HG02938 (cell line): ENCODE measurements around the gene PTOV1.
A peak's percentile ranks its signal among the peaks of the same experiment; 100 is the strongest.

ENCODE experiments used
- ATAC-seq: cut with Tn5 transposase; IDR thresholded peaks from one replicate; pipeline ENCODE4 v1.9.1; 2021; ENCODE audit warnings: mild to moderate bottlenecking, moderate library complexity; ENCODE audit not compliant: unreplicated experiment

PTOV1 gene

DNA sequence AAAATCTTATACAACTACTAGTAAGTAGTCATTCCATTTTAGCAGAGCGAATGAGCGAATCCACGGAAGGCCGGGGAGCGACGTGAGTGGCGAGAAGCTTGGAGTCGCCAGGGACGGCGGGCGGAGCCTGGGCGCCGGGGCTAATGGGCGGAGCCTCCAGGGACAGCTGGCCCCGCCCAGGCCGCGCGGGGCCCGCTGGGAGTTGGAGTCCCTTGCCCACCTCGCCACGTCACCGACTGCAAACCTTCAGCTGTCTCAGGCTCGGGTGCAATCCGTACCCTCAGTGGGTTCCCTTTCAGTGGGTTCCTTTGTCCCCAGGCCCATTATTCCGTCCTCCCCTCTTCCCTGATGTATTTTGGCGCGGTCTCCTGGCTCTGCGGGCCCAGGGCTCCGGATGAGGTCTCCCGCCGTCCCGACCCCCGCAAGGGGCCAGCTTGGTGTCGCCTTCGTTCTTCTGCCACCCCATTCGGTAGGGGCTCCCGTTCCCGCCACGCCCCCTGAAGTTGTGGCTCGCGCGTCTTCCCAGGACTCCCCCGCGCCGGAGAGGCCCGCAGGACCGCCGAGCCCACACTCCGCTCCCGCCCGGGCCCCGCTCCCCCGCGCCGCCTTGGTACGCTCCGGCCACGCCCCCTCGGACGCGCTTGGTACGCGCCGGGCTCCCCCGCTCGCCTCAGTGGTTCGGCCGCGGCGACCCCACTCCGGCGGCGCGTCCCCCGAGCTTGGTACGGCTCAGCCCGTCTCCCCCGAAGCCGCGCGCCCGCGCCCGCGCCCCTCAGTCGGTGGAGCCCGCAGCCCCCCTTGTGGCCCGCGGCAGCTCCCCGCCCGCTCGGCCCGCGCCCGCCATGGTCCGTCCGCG, at the start of gene PTOV1:
TSS of gene PTOV1 (plus strand) at position 673 of the 856 bp plus-strand sequence.
- ATAC-seq = peak; percentile 71

DNA sequence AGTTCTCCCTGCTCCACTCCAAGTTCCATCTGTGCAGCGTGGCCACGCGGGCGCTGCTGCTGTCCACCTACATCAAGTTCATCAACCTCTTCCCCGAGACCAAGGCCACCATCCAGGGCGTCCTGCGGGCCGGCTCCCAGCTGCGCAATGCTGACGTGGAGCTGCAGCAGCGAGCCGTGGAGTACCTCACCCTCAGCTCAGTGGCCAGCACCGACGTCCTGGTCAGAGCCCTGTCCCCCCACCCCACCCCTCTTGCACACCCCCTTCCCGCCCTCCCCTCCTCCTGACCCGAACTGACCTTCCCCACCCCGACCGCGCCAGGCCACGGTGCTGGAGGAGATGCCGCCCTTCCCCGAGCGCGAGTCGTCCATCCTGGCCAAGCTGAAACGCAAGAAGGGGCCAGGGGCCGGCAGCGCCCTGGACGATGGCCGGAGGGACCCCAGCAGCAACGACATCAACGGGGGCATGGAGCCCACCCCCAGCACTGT, 49.5 kb upstream of the PTOV1 start:
- ATAC-seq = no peak

DNA sequence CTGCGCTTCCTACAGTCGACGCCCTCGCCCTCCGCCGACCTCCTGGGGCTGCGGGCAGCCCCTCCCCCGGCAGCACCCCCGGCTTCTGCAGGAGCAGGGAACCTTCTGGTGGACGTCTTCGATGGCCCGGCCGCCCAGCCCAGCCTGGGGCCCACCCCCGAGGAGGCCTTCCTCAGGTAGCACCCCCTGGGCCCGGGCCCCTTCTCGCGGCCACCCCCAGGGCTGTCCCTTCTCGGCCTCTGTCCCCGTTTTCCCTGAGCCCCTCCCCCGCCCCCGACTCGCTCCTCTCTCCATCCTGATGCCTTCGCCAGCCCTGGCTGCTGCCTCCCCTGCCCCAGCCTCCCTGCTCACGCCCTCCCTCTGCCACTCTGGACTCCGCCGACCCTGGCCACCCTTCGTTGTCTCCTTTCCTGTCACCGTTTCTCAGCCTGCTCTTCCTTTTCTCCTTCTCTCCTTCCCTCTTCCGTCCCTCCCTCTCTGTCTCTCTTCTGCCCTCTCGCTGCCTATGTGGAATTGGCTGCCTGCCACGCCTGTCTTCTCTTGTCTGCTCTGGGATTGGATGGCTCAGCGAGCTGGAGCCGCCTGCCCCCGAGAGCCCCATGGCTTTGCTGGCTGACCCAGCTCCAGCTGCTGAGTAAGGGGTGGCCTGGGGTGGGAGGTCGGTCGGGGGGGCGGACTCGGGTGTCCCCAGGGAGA, 48.8 kb upstream of the PTOV1 start:
- no peak for ATAC-seq

DNA sequence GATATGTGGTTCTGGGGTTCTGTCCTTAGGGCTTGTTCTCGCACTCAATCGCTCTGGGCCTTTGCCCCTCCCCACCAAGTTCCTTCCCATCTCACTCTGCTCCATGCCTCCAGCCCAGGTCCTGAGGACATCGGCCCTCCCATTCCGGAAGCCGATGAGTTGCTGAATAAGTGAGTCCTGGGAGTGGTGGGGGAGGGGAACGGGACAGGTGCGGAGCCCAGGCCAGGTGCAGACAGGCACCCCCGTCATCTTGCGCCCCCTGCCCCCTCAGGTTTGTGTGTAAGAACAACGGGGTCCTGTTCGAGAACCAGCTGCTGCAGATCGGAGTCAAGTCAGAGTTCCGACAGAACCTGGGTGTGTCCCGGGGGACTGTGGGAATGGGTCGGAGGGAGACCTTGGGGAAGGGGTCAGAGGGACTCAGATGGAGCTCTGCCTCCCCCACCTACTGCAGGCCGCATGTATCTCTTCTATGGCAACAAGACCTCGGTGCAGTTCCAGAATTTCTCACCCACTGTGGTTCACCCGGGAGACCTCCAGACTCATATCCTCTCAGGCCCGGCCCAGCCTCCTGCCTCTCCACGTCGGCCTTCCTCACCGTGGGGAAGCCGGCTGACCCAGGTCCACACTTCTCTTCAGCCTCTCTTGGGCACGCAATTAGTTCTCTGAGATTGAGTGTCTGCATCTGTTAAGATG, 48.0 kb upstream of the PTOV1 start:
- ATAC-seq = no peak

DNA sequence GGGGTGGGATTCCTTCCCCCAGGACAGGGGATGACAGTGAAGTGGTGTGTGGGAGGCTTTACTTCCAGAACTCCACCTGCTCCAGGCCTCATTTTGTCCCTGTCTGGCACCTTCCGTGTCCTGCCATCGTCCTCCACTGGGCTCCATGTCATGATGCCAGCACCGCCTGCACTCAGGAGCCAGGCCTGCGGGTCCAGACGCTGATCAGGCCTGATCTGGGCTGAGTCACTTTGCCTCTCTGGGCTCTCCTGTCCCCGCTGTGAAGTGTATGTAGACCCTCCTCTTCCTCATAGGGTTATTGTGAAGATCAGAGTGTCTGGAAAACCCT, 47.5 kb upstream of the PTOV1 start:
- ATAC-seq = no peak

DNA sequence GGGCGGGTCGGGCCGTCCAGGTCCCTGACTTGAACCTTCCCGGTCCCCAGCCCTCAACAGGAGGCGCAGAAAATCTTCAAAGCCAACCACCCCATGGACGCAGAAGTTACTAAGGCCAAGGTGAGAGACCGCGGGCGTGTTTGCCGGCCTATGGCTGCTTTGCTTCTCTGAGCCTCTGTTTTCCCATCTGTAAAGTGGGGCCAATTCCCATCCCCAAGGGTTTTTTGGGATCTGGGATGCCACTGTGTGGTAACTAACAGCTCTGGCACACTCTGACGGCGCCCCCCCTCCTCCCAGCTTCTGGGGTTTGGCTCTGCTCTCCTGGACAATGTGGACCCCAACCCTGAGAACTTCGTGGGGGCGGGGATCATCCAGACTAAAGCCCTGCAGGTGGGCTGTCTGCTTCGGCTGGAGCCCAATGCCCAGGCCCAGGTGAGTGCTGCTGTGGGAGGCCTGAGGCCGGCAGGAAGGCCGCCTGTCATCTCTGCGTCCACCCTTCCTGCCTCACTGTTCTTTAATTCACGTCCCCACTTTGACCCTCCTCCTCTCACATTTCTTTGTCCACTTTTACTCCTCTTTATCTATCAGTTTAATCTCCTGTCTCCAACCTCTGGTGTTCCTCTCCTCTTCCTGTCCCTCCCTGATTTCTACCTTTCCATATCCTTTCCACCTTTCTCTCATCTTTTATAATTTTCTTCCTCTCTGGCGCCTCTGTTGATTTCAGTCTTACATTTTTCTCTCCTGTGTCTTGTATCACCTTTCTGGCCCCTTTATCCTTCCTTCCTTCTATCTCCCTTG, 44.9 kb upstream of the PTOV1 start:
- ATAC-seq = no peak

DNA sequence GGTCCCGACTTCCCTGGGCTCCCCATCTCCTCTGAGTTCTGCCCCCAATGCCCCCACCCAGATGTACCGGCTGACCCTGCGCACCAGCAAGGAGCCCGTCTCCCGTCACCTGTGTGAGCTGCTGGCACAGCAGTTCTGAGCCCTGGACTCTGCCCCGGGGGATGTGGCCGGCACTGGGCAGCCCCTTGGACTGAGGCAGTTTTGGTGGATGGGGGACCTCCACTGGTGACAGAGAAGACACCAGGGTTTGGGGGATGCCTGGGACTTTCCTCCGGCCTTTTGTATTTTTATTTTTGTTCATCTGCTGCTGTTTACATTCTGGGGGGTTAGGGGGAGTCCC, 44.4 kb upstream of the PTOV1 start:
- ATAC-seq = no peak

DNA sequence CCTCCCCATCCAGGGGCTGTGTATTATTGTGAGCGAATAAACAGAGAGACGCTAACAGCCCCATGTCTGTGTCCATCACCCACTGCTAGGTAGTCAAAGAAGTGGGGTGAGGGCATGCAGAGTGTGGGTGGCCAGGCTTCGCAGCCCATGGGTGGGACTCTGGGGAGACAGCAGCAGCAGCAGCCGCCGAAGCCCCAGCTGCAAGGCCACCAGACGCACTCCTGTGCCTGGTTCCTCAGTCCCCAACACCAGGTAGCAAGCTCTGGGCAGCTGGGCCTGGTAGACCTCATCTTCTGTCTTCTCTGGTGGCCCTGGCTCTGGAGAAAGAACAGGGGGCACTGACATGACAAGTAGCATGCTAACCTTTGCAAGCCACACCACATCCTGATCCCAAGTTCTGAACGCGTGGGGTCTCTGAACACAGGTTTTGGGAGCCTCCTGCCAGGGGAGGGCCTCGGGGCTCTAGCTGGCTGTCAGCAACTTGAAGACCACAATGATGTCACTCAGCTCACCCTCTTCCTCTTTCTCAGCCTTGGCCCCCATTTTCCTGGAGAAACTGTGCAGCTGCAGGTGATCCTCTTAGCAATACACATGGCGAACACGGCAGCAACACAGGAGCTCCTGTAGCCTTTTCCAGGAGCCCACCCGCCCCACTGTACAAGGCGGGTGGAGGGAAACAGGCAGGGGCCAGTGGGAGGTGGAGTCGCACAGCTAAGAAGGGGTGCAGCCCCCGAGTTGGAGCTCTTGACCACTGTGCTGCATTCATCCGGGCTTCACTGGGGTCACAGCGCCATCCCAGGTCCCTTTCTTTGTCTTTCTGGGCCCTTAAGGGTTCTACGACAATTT, 43.7 kb upstream of the PTOV1 start:
- no peak for ATAC-seq

DNA sequence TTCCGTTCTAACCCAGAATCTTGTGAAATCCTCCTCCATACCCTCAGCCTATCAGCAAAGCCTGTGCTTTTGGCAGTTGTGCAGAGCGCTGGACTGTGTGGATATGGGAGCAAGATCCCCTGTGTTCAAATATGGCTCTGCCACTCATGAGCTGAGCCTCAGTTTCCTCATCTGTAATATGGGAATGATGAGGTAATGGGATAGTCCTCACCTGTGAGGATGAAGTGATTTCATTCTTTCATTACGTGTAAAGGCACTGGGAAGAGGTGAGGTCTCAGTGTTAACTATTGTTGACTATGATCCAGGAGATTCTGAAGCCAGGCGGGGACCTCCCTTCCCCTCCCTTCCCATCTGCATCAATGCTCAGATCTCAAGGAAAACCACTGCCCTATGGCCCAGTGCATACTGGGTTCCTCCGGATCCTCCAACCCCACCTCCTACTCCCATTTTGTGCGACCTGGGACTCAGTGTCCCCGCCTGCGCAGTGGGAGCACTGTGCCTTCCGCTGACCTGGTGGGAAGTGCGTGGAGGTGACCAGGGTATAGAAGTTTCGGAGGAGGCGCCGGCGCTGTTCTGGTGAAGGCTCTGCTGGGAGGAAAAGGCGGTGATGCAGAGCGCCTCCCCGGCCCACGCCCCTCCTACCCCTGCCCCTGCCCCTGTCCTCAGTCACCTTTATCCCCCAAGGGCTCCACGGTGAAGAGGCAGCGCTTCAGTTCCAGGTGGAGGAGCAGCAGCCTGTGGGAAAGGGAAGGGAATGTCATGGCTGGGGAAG, 42.9 kb upstream of the PTOV1 start:
- no peak for ATAC-seq

DNA sequence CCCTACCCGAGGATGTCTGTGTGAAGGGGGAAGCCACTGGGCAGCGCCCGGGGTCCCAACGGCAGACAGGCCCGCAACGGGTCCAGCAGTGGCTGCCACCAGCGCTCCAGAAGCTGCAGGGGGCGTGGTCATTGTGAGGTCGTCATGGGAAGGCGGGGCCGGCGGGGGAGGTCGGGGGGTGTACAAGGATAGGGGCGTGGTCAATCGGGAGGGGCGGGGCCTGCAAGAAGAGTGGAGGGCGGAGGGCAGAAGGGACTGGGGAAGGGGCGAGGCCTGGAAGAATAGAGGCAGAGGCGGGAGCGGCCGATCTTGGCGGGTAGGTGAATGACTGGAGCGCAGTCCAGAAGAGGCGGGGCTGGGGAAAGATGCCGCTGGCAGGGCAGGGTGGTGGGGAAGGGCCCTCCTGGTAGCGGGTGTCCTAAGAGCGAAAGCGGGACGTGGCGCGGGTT, 42.2 kb upstream of the PTOV1 start:
- no peak for ATAC-seq

DNA sequence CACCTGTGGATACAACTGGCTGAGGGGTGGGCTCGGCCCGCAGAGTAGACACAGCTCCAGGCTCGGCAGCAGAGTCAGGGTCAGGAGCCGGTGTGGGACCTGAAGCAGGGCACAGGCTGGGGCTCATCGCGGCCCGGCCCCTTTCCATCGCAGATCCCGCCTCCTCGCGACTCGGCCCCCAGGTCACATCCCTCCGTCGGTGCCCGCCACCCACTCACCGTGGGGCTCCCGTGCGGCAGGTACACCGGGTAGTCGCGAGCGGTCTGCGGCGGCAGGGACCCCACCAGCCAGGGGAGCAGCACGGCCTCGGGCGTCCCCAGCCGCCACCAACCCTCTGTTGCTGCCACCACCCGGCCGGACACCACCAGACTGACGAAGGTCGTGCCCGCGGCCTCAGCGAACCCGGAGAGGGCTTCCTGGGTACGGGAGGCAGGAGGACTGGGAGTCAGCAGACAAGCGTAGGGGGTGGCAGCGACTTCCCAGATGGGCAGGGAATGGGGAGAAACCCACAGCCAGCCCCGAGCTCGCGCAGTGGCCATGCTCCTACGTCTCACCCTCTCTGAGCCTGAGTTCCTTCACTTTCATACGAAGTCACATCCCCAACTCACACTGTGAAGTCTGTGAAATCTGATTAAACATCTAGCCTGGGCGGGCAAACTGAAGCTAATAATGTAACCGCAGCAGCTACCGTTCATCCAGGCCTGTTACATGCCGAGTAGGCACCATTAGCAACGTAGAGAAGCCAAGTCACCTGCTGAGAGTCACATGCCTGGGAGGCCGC, 41.6 kb upstream of the PTOV1 start:
- ATAC-seq = no peak

DNA sequence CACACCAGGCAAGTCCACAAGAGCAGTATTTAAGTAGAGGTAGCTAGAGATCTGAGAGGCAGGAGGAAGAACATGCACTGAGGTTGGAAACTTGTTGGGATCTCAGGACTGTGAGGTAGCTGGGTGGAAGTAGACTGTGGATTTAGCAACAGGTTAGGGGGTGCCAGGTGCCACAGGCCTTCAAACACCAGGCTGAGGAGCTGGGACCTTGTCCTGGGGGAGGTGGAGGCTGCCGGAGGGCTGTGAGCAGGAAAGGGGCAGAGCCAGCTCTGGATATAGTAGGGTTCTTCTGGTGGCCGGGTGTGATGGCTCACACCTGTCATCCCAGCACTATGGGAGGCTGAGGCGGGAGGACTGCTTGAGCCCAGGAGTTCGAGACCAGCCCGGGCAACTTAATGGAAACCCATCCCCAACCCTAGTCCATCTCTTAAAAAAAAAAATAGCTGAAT, 41.0 kb upstream of the PTOV1 start:
- no peak for ATAC-seq

DNA sequence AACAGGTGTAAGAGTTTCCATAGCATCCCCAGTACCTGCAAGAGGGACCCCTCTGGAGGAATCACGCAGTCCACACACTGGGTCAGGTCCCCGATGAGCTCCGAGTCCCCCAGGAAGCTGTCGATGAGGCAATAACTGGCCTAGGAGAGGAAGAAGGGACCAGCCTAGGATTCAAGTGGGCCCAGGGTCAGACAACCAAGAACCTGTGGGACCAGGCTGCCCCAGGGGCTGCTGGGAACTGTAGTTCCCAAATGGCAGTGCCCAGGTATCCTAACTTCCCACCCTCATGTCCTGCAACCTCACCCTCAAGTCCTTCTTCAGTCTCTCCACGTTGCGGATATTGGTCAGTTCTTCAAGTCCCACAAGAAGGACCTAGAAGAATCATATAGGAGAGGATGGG, 39.6 kb upstream of the PTOV1 start:
- ATAC-seq = no peak

DNA sequence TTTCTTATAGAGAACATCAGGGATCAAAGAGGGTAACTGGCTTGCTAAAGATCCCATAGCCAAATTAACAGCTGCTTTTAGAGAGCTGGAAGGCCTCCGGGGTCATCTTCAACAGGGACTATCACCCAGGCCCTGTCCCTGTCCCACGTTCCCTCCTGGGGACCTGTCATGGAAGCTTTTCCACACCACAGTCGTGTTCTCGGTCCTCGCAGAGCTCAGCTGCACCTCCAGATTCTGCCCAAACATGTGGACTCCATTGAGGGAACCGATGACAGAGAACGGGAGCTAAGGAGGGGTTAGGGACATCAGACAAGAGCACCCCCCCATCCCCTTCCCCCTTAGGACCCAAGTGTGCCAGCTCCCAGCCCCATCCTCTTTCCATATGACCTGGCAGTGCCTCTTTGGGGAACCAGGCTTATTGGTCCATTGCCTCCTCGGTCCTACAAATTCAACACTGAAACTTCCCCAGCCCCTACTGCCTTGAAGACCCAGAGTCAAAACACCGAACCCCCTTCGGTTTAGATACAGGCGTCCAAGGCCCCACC, 38.4 kb upstream of the PTOV1 start:
- no peak for ATAC-seq

DNA sequence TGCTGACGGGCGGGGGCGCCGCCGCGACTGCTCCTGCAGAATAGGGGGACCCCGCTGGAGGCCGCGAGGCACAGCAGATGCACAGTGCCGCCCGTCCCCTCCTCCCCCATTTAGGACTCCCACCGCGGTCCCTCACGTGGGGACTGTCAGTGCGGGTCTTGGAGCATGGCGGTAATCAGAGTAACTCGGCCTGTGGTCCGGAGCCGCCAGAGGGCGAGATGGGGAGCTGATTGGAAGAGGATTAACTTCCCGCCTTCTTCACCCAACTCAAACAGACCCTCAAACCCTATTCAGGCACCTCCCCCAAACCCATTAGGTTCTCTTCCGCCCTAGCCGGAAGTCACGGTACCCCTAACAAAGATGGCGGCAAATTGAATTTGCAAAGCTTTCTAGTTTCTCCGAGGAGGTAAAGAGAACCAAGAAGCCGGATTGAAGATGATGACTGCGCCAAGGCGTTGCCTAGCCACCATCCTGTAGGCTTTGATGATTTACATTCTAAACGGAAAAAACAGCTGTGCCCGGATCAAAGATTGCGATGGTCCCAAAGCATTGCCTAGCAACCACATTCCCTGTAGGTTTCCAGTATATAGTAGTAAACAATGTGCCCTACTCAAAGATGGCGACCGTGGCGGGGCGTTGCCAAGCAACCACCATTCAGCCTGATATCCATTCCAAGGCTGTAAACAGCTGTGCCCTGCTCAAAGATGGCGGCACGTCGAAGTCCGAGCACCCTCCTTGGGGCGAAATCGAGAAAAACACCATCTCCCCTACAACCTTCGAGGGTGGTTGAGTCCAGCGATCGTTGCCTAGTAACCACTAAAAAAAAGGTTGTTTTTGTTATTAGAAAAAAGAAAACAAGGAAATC, 37.7 kb upstream of the PTOV1 start, which contains the start of gene FUZ:
TSS of gene FUZ (minus strand) at position 296 of the 865 bp plus-strand sequence. CDS start at position 110, 186 bp downstream.
- peak; percentile 48 for ATAC-seq

DNA sequence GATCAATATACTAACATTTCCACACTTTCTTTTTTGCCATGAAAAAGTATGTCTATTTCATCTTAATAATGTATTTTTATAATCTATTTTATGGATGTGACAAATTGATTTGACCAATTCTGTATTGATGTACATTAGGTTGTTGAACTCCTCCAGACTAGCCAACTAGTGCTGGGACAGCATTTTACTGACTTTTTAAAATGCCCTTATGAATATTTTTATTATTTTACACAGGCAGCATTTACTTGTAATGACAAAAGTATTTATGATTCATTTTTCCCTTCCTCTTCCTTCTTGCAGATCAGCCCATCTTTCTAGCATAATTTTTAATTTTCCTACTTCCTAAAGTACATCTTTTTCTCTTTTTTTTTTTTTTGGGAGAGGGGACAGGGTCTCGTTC, 36.9 kb upstream of the PTOV1 start:
- no peak for ATAC-seq

DNA sequence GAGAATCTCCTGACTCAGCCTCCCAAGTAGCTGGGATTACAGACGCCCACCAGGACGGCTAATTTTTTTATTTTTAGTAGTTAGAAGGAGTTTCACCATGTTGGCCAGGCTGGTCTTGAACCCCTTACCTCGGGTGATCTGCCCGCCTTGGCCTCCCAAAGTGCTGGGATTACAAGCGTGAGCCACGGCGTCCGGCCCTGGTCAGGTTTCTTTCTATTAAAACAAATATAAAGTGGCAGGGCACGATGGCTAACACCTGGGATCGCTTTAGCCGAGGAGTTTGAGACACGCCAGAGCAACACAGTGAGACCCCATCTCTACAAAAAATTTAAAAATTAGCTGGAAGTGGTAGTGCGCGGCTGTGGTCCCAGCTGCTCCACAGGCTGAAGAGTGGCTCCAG, 34.4 kb upstream of the PTOV1 start:
- no peak for ATAC-seq
